Progenitor cell of endocrine pancreas (in vitro differentiated cells): ENCODE measurements around the gene CRTC3. TPM values are rescaled to one million over a fixed set of nuclear protein-coding genes. Genes with fewer than 3 reads are reported as not detected.

Source experiments
- DNase-seq: peaks from one replicate; pipeline ENCODE4 v3.0.0; 2021; ENCODE audit warnings: low spot score; ENCODE audit not compliant: unreplicated experiment
- H3K27ac Mint-ChIP-seq: 2 replicates; pipeline ENCODE4 v1.8.0; 2021; ENCODE audit warnings: mild to moderate bottlenecking, moderate library complexity, mixed read lengths
- H3K27me3 Mint-ChIP-seq: 2 replicates; pipeline ENCODE4 v1.8.0; 2021; ENCODE audit warnings: mixed read lengths
- H3K36me3 Mint-ChIP-seq: 2 replicates; pipeline ENCODE4 v1.8.0; 2022; ENCODE audit warnings: mixed read lengths; ENCODE audit not compliant: insufficient read depth
- H3K4me1 Mint-ChIP-seq: 2 replicates; pipeline ENCODE4 v1.8.0; 2021; ENCODE audit warnings: low read depth, mixed read lengths
- H3K4me3 Mint-ChIP-seq: 2 replicates; pipeline ENCODE4 v1.8.0; 2021; ENCODE audit warnings: low read depth, mild to moderate bottlenecking, moderate library complexity, mixed read lengths
- H3K9me3 Mint-ChIP-seq: 2 replicates; pipeline ENCODE4 v1.8.0; 2021; ENCODE audit warnings: low read depth, mixed read lengths
- CTCF ChIP-seq: fragments of 200-600 bp; sonication (generic); IDR thresholded peaks from one replicate; pipeline ENCODE4 v1.5.0; 2021; ENCODE audit warnings: antibody characterized with exemption, mild to moderate bottlenecking; ENCODE audit not compliant: unreplicated experiment
- total RNA-seq: library from RNA; stranded (reverse); gene quantifications from 2 replicates; pipeline ENCODE4 v1.2.1, GENCODE V29; 2021

CRTC3 gene
- total RNA-seq, 1 donor from 2014 or later = 34.6 TPM

DNA sequence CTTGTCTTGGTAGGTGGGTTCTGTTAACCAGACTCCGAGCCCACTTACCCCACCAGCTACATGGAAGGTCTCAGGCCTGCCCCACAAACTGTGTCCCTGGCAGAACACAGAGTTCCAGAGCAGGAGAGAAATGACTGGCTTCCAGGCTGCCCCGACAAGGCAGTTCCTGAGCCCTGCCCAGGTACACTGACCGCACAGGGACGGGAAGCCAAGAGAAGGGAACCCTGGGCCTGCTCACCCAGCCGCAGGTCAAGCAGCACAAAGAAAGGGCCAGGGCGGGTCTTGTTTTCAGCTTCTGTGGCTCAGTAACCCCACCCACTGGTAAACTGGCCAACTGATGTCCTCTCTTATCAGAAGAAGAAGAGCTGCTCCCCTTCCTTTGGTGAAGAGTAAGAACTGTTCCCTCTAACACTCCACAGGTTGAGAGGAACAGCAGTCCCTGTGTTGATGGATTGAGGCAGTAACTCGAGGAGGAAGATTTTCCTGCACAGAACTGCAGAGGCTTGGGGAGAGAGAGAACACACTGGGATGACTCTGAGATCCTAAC lies 68.4 kb downstream of the CRTC3 start:
- H3K36me3 Mint-ChIP-seq = peaks cover 5% of the 10 kb centered on the region
- H3K9me3 Mint-ChIP-seq = no peaks in the 10 kb centered on the region
- peaks cover 3% of the 10 kb centered on the region for H3K4me1 Mint-ChIP-seq
- DNase-seq = no peak
- no peak overlapping the region for H3K4me3 Mint-ChIP-seq
- H3K27me3 Mint-ChIP-seq = no peaks in the 10 kb centered on the region
- no peak overlapping the region for H3K27ac Mint-ChIP-seq
- no peak for TF ChIP-seq CTCF

- Mint-ChIP-seq H3K27ac (no peak overlapping the region), H3K9me3 (no peaks in the 10 kb centered on the region), H3K36me3 (peaks cover 4% of the 10 kb centered on the region), H3K4me3 (no peak overlapping the region), H3K4me1 (peaks cover 3% of the 10 kb centered on the region), H3K27me3 (no peaks in the 10 kb centered on the region)
- DNase-seq = no peak
- TF ChIP-seq CTCF = no peak
Observed at GRCh38 chr15:90598679-90599078, 69.0 kb downstream of the CRTC3 start.

DNA sequence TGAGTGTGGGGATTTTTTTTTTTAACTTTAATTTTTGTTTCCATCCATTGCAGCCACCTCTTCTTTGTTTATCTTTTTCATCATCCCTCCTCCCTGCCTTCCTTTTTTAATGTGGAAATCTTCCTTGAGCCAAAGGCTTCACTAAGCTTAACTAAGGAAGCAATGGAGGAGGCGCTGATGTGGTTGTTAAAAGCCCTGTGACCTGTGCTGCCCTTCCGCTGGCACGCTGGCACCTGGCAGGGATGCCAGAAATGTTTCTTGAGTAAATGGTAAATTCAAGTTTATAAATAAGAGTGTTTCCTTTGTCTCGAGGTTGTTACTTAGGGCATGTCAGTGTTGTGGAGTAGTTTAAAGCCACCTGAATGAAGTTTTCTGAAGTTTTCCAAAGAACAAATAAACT lies 69.4 kb downstream of the CRTC3 start:
- Mint-ChIP-seq H3K4me1 (peaks cover 3% of the 10 kb centered on the region), H3K27ac (no peak overlapping the region), H3K9me3 (no peaks in the 10 kb centered on the region), H3K4me3 (no peak overlapping the region), H3K36me3 (peaks cover 6% of the 10 kb centered on the region), H3K27me3 (no peaks in the 10 kb centered on the region)
- no peak for DNase-seq
- TF ChIP-seq CTCF = no peak

GRCh38 chr15:90599644-90600043 lies 69.9 kb downstream of the CRTC3 start:
- Mint-ChIP-seq H3K4me3 (no peak overlapping the region), H3K27ac (no peak overlapping the region), H3K27me3 (no peaks in the 10 kb centered on the region), H3K4me1 (peaks cover 3% of the 10 kb centered on the region), H3K9me3 (no peaks in the 10 kb centered on the region), H3K36me3 (peaks cover 6% of the 10 kb centered on the region)
- no peak for TF ChIP-seq CTCF
- no peak for DNase-seq

DNA sequence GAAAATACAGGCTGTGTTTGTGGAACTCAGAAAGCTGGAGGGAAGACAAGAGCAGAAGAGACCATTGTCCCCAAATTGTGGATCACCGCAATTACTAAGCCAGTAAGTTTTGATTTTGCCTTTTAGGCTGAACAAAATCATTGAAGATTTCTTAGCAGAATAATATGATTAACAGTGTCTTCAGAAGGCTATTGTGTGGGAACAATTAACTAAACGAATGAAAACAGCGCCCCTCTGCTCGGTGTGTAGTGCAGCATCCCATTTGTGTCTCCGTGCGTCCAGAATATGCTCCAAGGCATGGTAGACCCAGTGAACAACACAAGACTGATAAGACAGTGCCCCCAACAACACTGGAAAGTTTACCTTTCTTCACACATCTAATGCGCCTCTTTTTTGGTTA lies 71.2 kb downstream of the CRTC3 start:
- Mint-ChIP-seq H3K4me3 (no peak overlapping the region), H3K9me3 (no peaks in the 10 kb centered on the region), H3K27ac (no peak overlapping the region), H3K27me3 (no peaks in the 10 kb centered on the region), H3K4me1 (peaks cover 3% of the 10 kb centered on the region), H3K36me3 (peaks cover 6% of the 10 kb centered on the region)
- no peak for DNase-seq
- no peak for TF ChIP-seq CTCF
